D721Med (cell line): Measurements from ENCODE around the gene AP3B1.

ENCODE experiments used
- DNase-seq: peaks from one replicate; pipeline ENCODE4 v3.0.0; 2011; ENCODE audit warnings: low spot score; ENCODE audit not compliant: insufficient read length
- FAIRE-seq: peaks from 2 replicates; lab custom pipeline; 2011; peaks lifted over from hg19 to GRCh38; lab: Jason Lieb, UNC
- TF ChIP-seq, protein P1 (sequence below): IDR thresholded peaks from 2 replicates; pipeline ENCODE4 v1.5.1; 2012; ENCODE audit warnings: mild to moderate bottlenecking, control low read depth; ENCODE audit not compliant: insufficient read depth; ENCODE audit errors: missing control alignments

AP3B1 gene

DNA sequence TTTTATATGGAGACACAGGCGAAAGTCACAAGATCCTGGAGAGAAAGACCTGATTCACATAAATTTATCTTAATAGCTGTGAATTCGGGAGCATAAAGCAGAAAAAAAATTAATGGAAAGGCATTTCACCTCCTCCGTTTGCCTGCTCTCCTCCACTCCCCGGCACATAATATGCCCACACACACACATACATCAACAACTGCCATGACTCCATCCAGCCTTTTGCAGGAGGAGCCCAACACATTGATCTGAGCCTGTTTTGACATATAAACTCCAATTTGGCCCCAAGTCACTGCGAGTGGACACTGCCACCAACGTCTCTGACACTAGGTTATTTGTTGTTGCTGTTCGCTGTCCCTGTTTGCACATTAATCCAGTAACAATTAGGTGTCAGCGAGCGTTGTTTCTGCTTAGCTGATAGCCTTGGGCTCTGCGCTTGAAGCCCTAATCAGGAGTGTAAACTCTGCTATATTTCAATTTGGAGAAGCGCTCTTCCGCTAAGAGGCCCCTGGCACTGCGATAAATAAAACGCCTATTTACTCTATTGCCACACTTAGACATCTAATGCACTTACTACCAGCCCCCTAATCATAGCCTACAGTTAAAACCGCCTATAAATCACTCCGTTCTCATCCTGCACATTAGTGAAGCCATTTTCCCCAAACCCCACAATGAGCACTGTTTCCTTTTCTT lies 322.6 kb downstream of the AP3B1 start:
- TF ChIP-seq, protein P1, sequence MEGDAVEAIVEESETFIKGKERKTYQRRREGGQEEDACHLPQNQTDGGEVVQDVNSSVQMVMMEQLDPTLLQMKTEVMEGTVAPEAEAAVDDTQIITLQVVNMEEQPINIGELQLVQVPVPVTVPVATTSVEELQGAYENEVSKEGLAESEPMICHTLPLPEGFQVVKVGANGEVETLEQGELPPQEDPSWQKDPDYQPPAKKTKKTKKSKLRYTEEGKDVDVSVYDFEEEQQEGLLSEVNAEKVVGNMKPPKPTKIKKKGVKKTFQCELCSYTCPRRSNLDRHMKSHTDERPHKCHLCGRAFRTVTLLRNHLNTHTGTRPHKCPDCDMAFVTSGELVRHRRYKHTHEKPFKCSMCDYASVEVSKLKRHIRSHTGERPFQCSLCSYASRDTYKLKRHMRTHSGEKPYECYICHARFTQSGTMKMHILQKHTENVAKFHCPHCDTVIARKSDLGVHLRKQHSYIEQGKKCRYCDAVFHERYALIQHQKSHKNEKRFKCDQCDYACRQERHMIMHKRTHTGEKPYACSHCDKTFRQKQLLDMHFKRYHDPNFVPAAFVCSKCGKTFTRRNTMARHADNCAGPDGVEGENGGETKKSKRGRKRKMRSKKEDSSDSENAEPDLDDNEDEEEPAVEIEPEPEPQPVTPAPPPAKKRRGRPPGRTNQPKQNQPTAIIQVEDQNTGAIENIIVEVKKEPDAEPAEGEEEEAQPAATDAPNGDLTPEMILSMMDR: no peak
- no peak for DNase-seq
- no peak for FAIRE-seq

DNA sequence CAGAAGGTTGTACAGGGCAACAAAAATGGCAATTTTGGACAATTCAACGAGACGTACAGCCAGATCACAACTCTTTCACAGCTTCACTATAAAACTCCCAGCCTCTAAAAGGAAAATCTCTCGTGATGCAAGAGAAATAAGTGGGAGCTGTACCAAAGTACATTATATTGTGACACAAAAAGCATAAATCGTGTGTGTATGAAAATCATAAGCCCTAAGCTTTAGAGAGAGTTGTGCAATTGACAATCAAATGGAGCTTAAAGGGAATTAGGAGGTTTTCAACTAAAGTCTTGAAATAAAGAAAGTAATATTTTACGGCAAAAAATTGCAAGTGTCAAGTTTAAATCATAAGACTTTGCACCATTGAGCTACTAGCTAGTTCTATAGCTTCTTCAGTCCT lies 323.6 kb downstream of the AP3B1 start:
- FAIRE-seq (no peak), DNase-seq (no peak)
- TF ChIP-seq, protein P1: no peak

DNA sequence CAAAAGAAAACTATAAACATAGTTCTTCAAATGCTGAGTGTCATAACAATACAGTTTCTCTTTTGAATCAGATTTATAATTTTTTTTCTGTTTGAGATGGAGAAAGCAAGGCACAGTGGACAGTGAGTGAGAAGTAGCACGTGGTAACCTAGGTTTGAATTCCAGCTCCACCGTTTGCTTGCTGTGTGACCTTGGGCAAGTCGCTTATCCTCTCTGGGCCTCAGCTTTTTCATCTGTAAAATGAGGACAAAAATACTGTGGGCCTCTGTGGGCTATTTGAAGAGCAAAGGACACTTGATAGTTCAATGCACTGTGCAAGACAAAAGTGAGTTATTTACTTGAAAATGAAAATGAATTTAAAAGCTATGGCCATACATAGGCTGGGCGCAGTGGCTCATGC lies 330.7 kb downstream of the AP3B1 start:
- TF ChIP-seq, protein P1: no peak
- DNase-seq: no peak
- FAIRE-seq: no peak

DNA sequence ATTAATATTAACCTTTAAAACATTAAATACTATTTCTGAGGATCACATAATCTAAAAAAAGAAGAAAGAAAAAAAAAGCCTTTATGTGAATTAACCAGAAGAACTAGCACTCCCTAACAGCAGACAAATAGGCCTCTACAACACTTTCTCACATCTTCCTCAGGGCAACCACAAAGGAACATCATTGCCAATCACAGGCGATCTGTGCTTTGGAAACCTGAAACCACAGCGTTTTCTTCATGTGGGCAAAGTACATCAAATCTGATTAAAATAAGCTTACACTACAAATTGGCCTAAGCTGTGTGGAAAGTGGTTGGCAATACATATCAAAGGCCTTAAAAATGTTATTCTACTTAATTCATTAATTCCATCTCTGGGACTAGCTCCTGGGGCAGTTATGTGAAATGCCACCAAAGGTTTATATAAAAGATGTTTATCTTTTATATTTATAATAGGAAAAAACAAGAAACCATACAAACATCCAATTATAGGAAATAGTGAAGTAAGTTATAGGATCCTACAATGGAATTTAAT lies 333.6 kb downstream of the AP3B1 start:
- DNase-seq (no peak), FAIRE-seq (peak; percentile 74)
- TF ChIP-seq, protein P1: no peak

DNA sequence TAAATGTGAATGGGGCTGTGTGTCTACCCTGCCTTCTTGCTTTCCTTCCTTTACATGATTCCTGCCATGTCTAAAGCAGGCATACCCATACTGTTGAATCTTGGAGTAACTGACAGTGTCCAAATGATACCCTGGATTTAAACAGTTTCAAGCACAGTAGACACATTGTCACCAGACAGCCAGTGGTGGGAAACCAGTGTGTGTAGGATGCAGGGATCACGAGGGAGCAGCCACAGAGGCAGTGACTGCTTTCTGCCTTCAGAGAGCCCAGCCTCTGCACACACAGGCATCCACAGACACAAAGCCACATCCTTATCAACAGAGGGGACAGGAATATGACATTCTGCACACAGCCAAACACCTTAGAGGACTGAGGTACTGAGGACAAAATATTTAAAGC lies 334.2 kb downstream of the AP3B1 start:
- FAIRE-seq (peak; percentile 46), DNase-seq (no peak)
- TF ChIP-seq, protein P1: no peak

DNA sequence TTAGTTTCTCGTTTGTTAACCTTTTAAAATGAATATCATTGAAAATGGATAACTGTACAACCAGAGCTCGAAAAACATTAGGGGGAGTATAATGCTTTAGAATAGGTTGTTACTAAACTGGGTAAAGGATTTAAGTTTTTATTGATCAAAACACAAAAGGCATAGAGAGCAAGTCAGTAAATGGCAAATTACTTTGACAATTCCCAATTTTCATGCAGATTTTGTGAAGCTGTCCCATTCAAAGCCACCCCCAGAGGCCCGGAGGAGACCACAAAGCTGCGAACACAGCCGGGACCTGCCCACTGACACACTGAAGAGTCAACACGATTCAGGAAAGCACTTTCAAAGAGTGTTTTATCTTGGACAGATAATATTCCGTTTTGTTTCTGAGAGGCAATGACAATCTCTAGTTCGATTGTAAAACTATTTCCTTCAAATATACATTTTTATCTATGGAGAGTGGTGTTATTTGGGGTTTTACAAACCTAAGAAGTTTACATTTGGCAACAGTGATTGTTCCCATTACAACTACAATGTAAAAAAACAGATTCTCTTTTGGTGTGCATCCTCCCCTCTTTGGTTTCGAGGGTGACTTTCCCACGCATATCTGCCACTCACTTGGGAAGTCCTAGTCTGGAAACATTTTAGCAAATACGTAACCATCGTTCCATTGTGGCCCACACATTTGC lies 335.7 kb downstream of the AP3B1 start:
- DNase-seq: no peak
- TF ChIP-seq, protein P1: no peak
- FAIRE-seq: no peak
